ENCODE data around the gene BLOC1S5.
"Not testable (repeated sequence)": the region's sequence is repeated elsewhere in the genome, so short reads cannot be mapped to it uniquely, and the experiment has no call there.

The BLOC1S5 gene

DNA sequence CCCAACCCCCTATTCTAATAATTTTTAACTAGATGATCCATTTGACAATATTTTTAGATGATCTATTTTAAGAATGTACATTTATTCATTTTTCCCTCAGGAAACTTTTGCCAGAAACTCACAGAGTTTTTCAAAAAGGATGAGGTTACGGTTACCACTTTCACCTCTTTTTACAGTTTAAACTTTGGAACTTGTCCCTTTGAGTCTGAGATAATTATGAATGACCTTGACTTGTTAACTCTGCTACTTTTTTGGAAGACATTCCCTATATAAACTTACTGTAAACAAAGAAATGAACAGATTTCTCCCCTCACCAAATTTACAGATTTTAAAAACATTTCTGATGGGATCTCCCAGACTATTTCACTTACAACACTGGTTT is 18.4 kb upstream of the BLOC1S5 start:
- no peak for DNase-seq (ENCODE audit: low read depth in 3 of 3)

DNA sequence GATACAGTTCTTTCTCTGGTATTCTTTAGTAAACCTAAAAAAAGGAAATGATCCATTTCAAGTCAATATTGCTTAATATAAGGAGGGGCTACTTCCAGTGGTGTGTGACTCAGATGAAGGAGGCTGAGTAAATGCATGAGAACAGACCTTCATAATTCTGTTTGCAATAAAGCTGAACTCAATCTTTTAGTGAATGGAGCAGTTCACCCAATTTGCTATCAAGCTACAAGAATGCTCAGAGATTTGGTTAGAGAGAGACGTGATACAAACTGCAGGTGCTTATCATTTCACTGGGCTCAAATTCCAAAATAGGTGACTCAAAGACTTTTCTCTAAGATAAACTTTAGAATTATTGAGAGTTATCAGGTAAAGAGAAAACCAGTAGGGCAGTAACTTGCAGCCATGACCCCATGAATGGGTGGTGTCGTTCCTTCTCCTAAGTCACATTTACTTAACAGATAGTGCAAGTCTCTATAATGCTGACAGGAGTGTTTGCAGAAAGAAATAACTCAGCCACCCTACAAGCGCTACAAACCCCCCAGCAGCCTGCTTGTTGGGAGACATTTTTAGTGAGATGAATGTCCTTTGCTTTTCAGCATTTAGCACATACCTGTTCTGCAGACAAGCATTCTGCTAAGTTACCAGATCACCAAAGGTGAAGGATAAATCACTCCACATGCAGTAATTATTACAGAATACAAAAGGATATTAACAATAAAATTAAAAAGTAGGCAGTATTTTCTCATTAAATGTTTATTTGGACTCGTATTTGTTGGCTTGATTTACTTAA is 16.4 kb upstream of the BLOC1S5 start:
- DNase-seq (ENCODE audit: low read depth in 3 of 3), result no peak

DNA sequence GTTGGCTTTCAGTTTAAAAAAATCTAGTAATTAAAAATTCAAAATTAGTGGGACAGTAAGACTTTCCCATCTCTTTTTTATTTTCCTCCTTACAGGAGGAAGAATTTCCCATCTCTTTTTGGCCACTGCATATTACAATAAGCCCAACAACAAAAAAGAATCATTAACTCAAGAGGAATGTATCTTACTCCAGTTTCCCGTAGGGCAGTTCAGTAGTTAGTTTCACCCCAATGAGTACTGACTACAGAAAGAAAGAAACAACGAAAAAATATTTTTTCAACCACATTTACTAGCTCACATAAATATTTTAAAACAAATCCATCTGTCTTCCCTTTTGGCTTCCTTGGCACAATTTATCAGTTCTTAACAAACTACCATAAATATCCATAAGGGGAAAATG is 14.9 kb upstream of the BLOC1S5 start:
- no peak for DNase-seq (ENCODE audit: low read depth in 3 of 3)

DNA sequence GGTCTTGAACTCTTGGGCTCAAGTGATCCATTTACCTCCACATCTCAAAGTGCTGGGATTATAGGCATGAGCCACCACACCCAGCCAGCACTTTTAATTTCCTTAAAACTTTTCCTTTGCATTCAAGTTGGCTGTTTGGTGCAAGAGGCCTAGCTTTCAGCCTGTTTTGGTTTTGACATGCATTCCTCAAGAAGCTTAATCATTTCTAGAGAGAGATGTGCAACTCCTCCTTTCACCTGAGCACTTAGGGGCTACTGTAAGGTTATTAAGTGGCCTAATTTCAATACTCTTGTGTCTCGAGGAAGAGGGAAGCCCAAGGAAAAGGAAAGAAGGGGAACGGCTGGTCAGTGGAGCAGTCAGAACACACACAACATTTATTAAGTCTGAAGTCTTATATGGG is 13.8 kb upstream of the BLOC1S5 start:
- no peak for DNase-seq (ENCODE audit: low read depth in 3 of 3)

DNA sequence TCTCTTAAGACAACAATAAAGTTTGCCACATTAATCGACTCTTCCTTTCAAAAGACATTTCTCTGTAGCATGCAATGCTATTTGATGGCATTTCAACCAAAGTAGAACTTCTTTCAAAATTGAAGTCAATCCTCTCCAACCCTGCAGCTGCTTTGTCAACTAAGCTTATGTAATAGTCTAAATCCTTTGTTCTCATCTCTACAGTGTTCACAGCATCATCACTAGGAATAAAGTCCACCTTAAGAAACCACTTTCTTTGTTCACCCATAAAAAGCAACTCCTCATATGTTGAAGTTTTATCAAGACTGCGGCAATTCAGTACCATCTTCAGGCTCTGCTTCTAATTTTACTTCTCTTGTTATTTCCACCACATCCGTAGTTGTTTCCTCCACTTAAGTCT is 11.5 kb upstream of the BLOC1S5 start:
- DNase-seq (ENCODE audit: low read depth in 3 of 3), result no peak

DNA sequence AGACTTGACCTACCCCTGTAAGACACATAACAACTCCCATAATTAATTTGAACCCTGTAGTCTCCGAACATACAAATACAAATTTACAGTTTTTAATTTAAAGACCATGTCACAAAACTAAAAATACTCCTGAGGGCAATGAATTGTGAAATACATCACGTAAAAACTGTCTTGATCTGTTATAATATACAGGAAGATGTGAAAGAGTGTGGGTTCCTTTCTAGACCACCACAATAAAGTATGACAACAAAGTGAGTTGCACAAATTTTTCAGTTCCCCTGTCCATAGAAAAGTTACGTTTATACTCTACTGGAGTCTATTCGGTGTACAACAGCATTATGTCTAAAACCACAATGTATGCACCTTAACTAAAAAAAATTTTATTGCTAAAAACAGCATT is 11.0 kb upstream of the BLOC1S5 start:
- no peak for DNase-seq (ENCODE audit: low read depth in 3 of 3)

DNA sequence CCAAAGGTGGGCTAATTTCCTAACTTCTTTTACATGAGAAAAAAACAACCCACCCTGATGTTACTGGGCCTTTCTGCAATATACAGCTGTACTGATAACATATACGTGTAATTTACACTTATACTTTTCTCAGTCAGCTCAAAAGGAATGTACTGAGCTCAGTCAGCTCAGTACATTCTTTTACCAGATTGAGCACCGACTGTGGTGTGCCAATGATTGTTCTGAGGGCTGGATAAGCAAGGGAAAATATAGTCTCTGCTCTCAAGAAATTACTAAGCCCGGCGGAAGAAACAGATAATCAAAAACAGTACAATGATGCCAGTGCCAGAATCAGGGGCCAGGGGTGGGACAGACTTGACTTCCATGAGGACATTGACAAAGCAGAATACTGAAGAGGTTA is 10.0 kb upstream of the BLOC1S5 start:
- DNase-seq (ENCODE audit: low read depth in 3 of 3), result no peak

DNA sequence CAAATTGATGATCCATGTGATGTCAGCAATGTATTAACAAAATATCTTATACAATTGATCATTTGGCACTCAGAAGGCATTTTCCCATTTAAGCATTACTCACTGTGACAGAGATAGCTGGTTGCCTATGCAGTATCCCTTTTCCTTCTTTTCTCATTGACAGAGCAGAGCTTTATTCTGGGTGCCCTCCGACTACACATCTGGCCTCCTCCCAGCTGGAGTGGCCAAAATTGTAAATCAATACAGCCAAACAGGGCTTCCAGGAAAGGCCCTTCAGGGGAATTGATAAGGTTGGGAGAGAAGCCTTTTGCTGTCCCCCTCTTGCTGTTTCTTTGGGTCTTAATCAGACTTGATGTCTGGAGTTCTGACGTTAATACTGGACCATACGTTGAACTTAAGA is 9.6 kb upstream of the BLOC1S5 start:
- DNase-seq (ENCODE audit: low read depth in 3 of 3), result no peak

DNA sequence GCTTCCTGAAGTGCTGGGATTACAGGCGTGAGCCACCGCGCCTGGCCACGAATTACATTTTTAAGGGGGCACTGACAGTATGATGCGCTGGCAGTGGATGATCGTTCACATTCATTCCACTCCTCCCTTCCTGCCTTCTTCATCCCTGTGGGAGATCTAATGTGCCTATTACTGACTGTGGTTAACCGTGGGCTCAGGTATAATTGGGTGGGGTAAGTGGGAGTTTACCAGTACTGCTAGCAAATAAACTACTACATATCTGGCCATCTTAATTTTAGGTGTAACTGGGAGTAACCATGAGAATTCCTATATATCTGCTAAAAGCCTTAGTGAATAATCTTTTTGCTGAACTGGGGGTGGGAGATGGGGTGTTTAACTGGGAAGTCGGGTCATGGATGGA is 6.5 kb upstream of the BLOC1S5 start:
- no peak for DNase-seq (ENCODE audit: low read depth in 3 of 3)

DNA sequence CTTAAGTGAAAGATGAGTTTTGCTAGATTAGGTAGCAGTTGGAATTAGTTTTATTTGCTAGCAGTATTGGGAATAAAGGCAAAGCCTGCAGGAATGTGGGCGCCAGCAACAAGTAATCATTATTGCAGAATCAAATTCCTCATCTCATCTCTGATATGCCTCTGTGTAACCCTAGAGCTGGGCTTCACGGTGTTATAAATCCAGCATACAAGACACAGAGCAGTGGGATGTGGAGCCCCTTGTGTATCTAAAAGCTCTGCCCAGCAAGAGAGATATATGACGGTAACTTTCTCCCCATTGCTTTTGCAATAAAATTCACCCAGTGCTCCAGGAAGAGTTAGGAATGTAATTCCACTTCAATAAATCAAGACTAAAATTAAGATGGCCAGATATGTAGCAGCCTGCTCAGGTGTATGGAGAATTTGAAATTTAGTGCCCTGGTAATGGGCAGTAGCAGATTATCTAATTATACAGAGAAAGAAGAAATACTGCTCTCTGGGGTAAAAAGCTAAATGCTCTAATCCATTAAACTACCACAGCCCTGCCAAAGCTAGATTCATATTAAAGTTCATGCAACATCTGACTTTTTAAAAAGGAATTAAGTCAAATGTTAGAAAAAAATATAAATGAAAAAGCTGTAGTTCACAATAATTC is 5.6 kb upstream of the BLOC1S5 start:
- no peak for DNase-seq (ENCODE audit: low read depth in 3 of 3)

DNA sequence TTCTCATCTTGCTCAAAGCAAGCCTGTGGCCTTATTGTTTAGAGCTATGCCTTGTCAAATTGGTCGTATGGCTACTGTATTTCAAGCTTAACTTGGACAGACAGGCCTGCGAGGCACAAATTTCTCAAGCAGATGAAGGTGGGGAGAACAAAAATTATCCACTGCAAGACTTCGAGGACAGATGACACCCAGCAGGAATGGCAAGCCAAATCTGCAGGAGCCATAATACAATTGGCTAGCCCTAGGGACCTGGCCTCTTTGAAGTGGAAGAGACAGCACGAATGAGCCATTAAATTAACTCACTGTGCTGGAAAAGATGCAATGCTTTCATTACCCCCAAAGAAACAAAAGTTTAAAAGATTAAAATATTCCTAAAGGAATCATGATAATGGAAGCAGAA is 5.0 kb upstream of the BLOC1S5 start:
- DNase-seq (ENCODE audit: low read depth in 3 of 3), result no peak

DNA sequence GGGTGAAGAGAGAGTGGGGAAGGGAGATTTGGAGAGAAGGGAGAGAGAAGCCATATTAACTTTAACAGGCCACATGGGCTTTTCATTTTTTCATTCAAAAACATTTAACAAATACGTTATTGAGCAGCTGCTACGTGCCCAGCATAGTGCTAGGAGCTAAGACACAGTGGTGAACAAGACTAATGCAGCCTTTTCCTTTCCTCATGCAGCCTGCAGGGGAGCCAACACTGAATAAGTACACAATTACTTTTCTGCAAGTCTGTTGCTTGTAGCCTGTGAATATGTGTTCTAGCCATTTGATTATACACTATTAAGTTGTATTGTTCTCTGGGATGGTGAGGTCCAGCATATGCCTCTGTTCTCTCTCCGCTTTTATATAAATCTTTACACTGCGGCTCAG is 1.9 kb upstream of the BLOC1S5 start:
- DNase-seq (ENCODE audit: low read depth in 3 of 3), result no peak

DNA sequence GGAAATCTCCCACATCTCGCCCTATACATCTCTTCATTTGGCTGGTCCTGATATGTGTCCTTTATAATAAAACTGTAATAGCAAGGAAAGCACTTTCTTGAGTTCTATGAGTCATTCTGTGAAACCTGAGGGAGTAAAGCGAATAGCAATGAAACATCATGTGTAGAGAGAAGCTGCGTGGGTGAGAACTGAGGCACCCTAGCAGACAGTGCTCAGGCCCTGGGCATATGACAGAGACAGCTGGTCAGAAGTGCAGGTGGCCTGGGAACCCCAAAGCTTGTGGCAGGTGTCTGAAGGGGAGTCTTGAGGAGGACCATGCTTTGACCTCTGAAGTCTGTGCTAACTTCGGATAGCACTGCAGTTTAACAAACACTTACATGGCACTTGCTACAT is 1.3 kb upstream of the BLOC1S5 start:
- peak; percentile 17 to 36 (median 18) for DNase-seq (ENCODE audit: low read depth in 3 of 3)

DNA sequence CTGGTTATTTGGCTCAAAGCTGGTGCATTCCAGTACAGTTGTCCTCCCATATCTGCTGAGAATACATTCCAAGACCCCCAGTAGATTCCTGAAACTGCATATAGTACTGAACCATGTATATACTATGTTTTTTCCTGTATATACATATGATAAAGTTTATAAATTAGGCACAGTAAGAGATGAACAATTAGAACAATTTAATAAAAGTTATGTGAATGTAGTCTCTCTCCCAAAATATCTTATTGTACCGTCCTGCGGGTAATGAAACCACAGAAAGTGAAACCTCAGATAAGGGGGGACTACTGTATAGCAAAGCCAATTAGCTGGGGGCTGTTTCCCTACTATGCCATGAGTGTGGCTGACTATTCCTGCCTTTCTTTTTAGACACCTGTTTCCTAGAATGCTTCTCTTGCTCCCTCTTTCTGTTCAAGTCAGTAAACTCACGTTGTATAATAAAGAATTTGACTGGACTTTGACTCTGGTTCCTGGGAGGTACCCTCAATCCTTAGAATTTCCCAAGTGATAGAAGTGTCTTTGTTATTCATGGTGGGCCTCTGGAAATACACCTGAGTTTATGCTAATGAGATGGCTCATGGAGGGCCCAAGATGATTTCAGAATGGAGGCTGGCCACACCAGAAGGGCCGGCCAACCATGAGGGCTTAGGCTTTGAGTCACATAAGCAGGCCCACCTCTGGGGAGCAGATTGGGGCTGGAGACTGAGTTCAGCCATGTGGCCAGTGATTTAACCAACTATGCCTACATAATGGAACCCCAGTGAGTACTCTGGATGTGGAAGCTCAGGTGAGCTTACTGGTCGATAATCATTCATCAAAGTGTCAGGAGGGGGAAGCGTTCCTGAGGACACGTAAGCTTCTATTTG is 689 bp upstream of the BLOC1S5 start:
- no peak for DNase-seq (ENCODE audit: low read depth in 3 of 3)

DNA sequence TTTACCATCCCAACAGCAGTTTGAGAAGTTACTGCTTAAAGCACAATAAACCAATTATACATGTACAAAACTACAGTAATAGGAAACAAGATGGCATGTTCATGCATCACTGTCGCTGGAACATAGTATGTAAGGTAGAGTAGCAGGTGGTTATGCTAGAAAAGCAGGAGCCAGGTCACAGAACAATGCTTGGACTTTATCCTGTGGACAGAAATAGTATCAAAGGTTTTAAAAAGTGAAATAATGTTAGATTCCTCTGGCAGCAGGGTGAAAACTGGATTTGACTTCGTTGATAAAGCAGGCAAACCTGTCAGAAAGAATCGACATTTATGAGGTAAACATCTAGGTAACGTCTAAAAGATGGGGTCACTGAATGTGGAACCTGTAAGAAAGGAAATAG is 2.5 kb downstream of the BLOC1S5 start:
- no peak for DNase-seq (ENCODE audit: low read depth in 3 of 3)

DNA sequence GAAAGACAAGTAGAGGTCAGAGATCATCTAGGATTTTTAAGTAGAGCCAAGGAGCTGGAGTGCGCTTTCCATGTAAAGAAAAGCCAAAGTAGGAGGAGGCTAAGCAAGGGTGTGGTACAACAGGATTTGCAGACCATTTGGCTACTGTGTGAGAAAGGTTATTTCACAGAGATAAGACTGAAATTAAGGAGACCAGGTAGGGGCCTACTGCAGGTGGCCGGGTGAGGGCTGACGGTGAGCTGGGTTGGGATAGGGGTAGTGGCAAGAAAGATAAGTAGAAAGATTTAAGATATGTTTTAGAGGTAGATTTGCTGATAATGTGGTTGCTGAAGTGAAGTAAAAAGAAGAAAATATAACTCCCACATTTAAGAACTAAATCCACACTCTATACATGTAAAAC is 3.8 kb downstream of the BLOC1S5 start:
- no peak for DNase-seq (ENCODE audit: low read depth in 3 of 3)

DNA sequence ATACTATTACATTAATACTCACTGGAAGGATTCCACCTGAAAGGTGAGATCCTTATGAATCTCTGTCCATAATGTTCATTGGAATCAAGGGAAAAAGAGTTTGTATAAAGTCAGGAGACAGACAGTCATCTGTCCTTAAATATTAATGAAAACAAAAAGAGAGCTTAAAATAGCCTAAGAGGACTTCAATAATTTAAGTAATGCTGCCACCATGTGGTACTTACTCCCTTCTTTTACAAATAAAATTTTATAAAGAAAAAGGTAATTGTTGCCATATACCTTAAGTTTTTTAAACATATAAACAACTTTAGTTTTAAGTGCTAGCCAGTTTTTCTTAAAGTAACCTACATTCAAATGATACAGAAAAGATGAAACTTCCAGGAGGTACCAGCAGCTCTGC is 5.1 kb downstream of the BLOC1S5 start:
- no peak for DNase-seq (ENCODE audit: low read depth in 3 of 3)

DNA sequence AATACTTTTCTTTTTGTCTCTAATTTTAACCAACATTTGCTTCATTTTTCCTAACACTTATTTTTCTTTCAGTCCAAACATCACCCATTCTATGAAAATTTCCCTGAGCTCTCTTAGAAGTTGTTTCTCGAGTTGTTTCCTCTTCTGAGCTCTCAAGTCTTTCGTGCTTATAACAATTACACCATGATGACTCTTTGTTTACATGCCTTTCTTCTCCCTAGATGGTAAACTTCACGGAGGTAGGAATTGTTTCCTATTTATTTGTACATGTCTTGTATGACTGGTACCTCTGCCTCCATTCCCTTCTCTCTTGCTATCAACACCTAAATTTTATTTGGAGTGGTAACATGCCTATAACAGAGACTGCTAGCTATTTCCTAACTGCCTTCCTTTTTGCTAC is 6.4 kb downstream of the BLOC1S5 start:
- no peak for DNase-seq (ENCODE audit: low read depth in 3 of 3)

DNA sequence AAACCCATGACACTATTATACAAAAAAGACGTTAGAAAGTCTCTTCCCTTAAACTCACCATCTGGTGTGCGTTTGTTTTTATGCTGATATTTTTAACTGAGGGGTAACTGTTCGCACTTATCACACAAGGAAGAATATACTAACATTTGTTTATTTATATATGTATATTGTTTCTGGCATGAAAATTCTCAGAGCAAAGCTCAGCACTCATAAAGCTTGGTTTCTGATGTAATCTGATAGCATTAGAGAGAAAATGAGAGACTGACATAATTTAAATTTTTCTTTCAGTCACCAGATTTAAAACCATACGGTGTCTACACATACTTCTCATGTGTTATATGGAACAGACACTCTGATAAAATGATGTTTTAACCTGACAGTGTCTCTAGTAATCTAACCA is 6.9 kb downstream of the BLOC1S5 start:
- DNase-seq (ENCODE audit: low read depth in 3 of 3), result no peak

DNA sequence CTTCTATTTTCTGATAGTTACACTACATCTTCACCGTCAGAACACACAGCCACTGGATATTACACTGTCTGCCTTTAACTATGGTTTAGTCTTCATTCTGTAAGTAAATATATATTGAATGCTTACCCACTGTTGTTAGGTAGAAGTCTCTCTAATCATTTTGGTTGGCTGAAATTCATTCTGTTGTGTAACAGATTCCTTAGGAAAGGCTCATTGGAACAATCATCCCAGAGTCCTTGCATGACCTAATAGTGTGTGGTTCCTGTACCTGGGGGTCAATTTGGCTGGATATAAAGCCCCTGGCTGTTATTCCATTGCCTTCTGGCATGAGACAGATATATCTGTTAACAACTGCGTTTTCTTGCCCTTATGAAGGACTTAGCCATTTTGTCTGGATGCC is 9.9 kb downstream of the BLOC1S5 start:
- DNase-seq (ENCODE audit: low read depth in 3 of 3), result no peak

DNA sequence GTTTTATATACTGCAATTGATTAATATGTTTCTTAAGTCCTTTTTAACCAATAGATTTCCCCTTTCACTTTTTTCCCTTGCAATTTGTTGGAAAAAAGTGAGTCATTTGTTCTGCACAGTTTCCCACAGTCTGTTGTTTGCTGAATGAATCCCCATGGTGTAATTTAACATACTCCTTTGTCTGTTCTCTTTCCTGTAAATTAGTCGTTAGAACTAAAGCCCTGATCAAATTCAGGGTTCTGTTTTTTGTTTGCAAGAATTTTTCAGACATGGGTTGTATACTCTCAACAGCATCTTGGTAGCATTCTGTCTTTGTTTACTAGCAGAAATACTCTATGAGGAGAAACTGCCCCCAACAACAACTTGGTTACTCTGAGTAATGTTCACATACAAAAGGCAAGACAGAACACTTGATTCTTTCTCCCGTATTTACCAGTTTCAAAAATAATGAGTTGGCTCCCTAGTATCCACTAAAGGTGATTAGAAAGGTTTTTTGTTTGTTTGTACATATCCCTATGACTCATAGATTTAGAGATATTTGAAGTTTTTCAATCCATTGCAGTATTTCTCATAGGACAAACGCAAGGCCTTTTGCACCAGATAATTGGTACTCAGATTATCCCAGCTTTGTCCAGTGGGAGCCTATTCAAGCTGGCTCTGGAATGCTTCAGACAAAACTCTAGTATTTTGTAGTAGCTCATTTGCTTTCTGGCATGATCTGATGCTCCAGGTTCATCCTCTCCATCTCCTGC is 16.5 kb downstream of the BLOC1S5 start:
- no peak for DNase-seq (ENCODE audit: low read depth in 3 of 3)

DNA sequence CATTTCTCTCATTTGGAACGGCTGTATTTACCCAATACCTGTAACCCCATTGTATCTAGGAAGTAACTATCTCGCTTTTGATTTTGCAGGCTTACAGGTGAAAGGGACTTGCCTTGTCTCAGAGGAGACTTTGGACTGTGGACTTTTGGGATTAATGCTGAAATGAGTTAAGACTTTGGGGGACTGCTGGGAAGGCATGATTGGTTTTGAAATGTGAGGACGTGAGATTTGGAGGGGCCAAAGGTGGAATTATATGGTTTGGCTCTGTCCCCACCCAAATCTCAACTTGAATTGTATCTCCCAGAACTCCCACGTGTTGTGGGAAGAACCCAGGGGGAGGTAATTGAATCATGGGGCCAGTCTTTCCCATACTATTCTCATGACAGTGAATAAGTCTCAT is 18.4 kb downstream of the BLOC1S5 start:
- not testable (repeated sequence) for DNase-seq (ENCODE audit: low read depth in 3 of 3)

All from stimulated activated CD4-positive, alpha-beta T cell treated with anti-CD3 and anti-CD28 coated beads, TNF-alpha, amount 100 ng/mL, for 48 hours (primary cell).